Measurements from ENCODE around the gene KIF13A.

DNA sequence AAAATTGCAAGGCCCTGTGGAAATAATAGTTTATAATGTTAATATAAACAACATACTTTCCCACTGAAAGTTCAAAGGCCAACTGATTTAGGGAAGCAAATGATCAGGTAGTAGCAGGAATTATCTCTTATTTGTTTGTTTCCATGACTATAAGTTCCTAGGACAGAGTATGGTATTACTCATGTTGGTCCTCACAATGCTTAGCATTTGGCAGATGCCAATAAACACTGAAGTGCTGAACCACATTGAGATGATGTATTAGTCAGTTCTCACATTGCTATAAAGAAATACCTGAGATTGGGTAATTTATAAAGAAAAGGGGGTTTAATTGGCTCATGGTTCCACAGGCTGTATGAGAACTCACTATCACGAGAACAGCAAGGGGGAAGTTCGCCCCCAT, 151.1 kb downstream of the KIF13A start:
- TF ChIP-seq CTCF (IDR thresholded peaks at IDR 0.05) (no peak), POLR2AphosphoS5 (IDR thresholded peaks at IDR 0.05) (no peak), EP300 (IDR thresholded peaks at IDR 0.05; ENCODE audit: low read depth) (no peak), POLR2A (IDR thresholded peaks at IDR 0.05) (no peak)
